ENCODE results near the gene ZNF90.
"Not testable (repeated sequence)": the region's sequence is repeated elsewhere in the genome, so short reads cannot be mapped to it uniquely, and the experiment has no call there.

The ZNF90 gene

GRCh38 chr19:20039203-20039723, 38.5 kb upstream of the ZNF90 start, which contains the start of gene ZNF682:
Gene ZNF682, minus strand, starts transcription at chr19:20039505. Its CDS starts 160 bp downstream, at chr19:20039345.
- Histone ChIP-seq H3K4me2 (ENCODE audit: low read length) (peak within 1 kb of the TSS; percentile 81), H3K36me3 (replicated peaks; ENCODE audit: low read depth, low read length) (peaks cover 10% of the 10 kb centered on the region), H2AFZ (ENCODE audit: low read depth, low read length) (peak within 1 kb of the TSS; percentile 98), H3K9me3 (ENCODE audit: insufficient read depth, low read length) (peaks cover 2% of the 10 kb centered on the region; the same call in 1 of the 2 replicates), H3K27me3 (ENCODE audit: low read depth, low read length) (no peaks in the 10 kb centered on the region), H4K20me1 (ENCODE audit: insufficient read depth, low read length) (no peaks in the 10 kb centered on the region), H3K9ac (ENCODE audit: low read length) (peak within 1 kb of the TSS; percentile 74), H3K4me1 (ENCODE audit: low read length) (peaks cover 9% of the 10 kb centered on the region; the same call in 1 of the 2 replicates), H3K27ac (ENCODE audit: low read length) (peak within 1 kb of the TSS; percentile 48), H3K79me2 (ENCODE audit: low read length) (peaks cover 27% of the 10 kb centered on the region), H3K4me3 (ENCODE audit: low read length) (peak within 1 kb of the TSS; percentile 86)
- TF ChIP-seq CTCF (IDR thresholded peaks at IDR 0.05; ENCODE audit: low read depth, low read length) (no peak), EZH2phosphoT487 (IDR thresholded peaks at IDR 0.05; ENCODE audit: low read depth) (no peak)

GRCh38 chr19:20044663-20045062, 33.1 kb upstream of the ZNF90 start:
- no peak for TF ChIP-seq CTCF (IDR thresholded peaks at IDR 0.05; ENCODE audit: low read depth, low read length)
- TF ChIP-seq EZH2phosphoT487 (IDR thresholded peaks at IDR 0.05; ENCODE audit: low read depth), result no peak
- Histone ChIP-seq H2AFZ (ENCODE audit: low read depth, low read length) (no peak overlapping the region), H4K20me1 (ENCODE audit: insufficient read depth, low read length) (no peaks in the 10 kb centered on the region), H3K4me1 (ENCODE audit: low read length) (peaks cover 12% of the 10 kb centered on the region; the same call in 1 of the 2 replicates), H3K79me2 (ENCODE audit: low read length) (no peaks in the 10 kb centered on the region), H3K9me3 (ENCODE audit: insufficient read depth, low read length) (peaks cover 2% of the 10 kb centered on the region; the same call in 1 of the 2 replicates), H3K36me3 (replicated peaks; ENCODE audit: low read depth, low read length) (no peaks in the 10 kb centered on the region), H3K9ac (ENCODE audit: low read length) (no peak overlapping the region), H3K27ac (ENCODE audit: low read length) (no peak overlapping the region), H3K4me3 (ENCODE audit: low read length) (no peak overlapping the region), H3K27me3 (ENCODE audit: low read depth, low read length) (no peaks in the 10 kb centered on the region), H3K4me2 (ENCODE audit: low read length) (peak overlapping the region; percentile 1; the same call in 1 of the 2 replicates)

- H3K9ac ChIP-seq (ENCODE audit: low read length); H2AFZ ChIP-seq (ENCODE audit: low read depth, low read length); H4K20me1 ChIP-seq (ENCODE audit: insufficient read depth, low read length); H3K79me2 ChIP-seq (ENCODE audit: low read length); H3K4me2 ChIP-seq (ENCODE audit: low read length); H3K27ac ChIP-seq (ENCODE audit: low read length); H3K4me1 ChIP-seq (ENCODE audit: low read length); H3K4me3 ChIP-seq (ENCODE audit: low read length); H3K36me3 ChIP-seq (replicated peaks; ENCODE audit: low read depth, low read length); H3K27me3 ChIP-seq (ENCODE audit: low read depth, low read length); H3K9me3 ChIP-seq (ENCODE audit: insufficient read depth, low read length): not testable (repeated sequence)
Observed at GRCh38 chr19:20045742-20046141, 32.1 kb upstream of the ZNF90 start.

DNA sequence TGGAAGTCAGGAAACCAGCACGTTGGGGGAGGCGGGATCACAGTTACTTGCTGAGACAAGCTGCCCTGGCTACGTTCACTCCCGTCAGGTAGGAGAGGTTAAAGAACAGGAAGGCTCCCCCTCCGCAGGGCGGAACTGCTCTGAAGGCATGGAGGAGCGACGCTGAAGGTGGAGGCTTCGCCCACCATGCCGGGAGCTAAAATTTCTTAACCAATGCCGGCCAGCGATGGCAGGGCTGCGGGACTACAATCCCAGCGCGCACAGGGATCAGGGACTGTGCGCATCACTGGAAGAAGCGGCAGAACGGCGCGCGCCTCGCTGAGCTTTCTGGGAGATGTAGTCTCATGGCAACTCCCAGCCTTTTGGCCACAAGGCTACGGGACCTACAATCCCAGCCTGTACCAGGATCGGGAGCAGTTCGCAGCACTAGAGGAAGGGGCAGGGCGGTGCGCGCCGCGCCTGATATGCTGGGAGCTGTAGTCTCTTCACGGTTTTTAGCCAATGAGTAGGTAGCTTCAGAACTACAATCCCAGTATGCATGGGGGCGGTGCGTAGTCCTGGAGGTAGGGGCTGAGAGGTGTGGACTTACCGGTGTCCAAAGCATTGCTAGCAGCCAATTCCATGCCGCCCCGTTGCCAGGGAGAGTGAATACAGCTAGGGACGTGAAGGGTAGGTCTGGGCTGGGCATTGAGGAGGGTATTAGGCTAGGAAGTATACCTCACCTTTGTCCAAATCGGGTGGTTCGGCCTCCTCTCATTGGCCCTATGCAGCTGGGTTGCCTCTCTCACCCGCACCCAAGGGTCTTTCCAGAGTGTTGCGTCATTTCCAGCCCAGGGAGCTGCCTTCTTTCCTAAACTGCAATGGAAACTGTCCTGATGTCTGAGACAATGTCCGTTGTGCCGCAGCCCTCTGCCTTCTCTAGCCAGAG, 25.7 kb upstream of the ZNF90 start:
- Histone ChIP-seq H3K36me3 (replicated peaks; ENCODE audit: low read depth, low read length) (no peaks in the 10 kb centered on the region), H3K9ac (ENCODE audit: low read length) (peak overlapping the region; percentile 70), H3K4me3 (ENCODE audit: low read length) (peak overlapping the region; percentile 86), H3K9me3 (ENCODE audit: insufficient read depth, low read length) (peaks cover 5% of the 10 kb centered on the region; the same call in 1 of the 2 replicates), H3K27ac (ENCODE audit: low read length) (peak overlapping the region; percentile 24), H3K4me1 (ENCODE audit: low read length) (peaks cover 10% of the 10 kb centered on the region; the same call in 1 of the 2 replicates), H3K4me2 (ENCODE audit: low read length) (peak overlapping the region; percentile 92), H2AFZ (ENCODE audit: low read depth, low read length) (peak overlapping the region; percentile 91), H3K27me3 (ENCODE audit: low read depth, low read length) (no peaks in the 10 kb centered on the region), H3K79me2 (ENCODE audit: low read length) (no peaks in the 10 kb centered on the region), H4K20me1 (ENCODE audit: insufficient read depth, low read length) (no peaks in the 10 kb centered on the region)
- TF ChIP-seq CTCF (IDR thresholded peaks at IDR 0.05; ENCODE audit: low read depth, low read length) (no peak), EZH2phosphoT487 (IDR thresholded peaks at IDR 0.05; ENCODE audit: low read depth) (no peak)

- H3K27ac ChIP-seq (ENCODE audit: low read length); H3K9me3 ChIP-seq (ENCODE audit: insufficient read depth, low read length); H3K36me3 ChIP-seq (replicated peaks; ENCODE audit: low read depth, low read length); H3K79me2 ChIP-seq (ENCODE audit: low read length); H4K20me1 ChIP-seq (ENCODE audit: insufficient read depth, low read length); H3K27me3 ChIP-seq (ENCODE audit: low read depth, low read length); H2AFZ ChIP-seq (ENCODE audit: low read depth, low read length); H3K9ac ChIP-seq (ENCODE audit: low read length); H3K4me3 ChIP-seq (ENCODE audit: low read length): not testable (repeated sequence)
- H3K4me1 ChIP-seq (ENCODE audit: low read length), result peaks cover 21% of the 10 kb centered on the region
- peak overlapping the region; percentile 0; the same call in 1 of the 2 replicates for H3K4me2 ChIP-seq (ENCODE audit: low read length)
Observed at GRCh38 chr19:20058738-20059137, 19.1 kb upstream of the ZNF90 start.
